HG02571 (cell line): Measurements from ENCODE around the gene PHLPP2.
A peak's percentile ranks its signal among the peaks of the same experiment; 100 is the strongest.

Experiments used
- ATAC-seq: cut with Tn5 transposase; IDR thresholded peaks from one replicate; pipeline ENCODE4 v1.9.1; 2021; ENCODE audit warnings: mild to moderate bottlenecking, moderate library complexity; ENCODE audit not compliant: unreplicated experiment

The PHLPP2 gene

GRCh38 chr16:71724320-71724751, at the start of gene PHLPP2:
TSS of gene PHLPP2 (minus strand) at chr16:71724701. CDS start at chr16:71714795, 9,906 bp downstream.
- no peak for ATAC-seq

- ATAC-seq: no peak
Measured at GRCh38 chr16:71771571-71771970, 47.1 kb upstream of the PHLPP2 start.

GRCh38 chr16:71769222-71769621, 44.7 kb upstream of the PHLPP2 start:
- ATAC-seq: no peak

- no peak for ATAC-seq
Measured at GRCh38 chr16:71767060-71767900, 42.8 kb upstream of the PHLPP2 start.

- ATAC-seq: no peak
Measured at GRCh38 chr16:71762186-71762585, 37.7 kb upstream of the PHLPP2 start.

- ATAC-seq: no peak
Measured at GRCh38 chr16:71761097-71761496, 36.6 kb upstream of the PHLPP2 start.

- ATAC-seq: no peak
Measured at GRCh38 chr16:71758293-71758760, 33.8 kb upstream of the PHLPP2 start.

GRCh38 chr16:71754652-71755051, 30.2 kb upstream of the PHLPP2 start:
- no peak for ATAC-seq

GRCh38 chr16:71754108-71754507, 29.6 kb upstream of the PHLPP2 start:
- no peak for ATAC-seq

GRCh38 chr16:71748226-71748625, 23.7 kb upstream of the PHLPP2 start:
- no peak for ATAC-seq

GRCh38 chr16:71746442-71747046, 22.0 kb upstream of the PHLPP2 start:
- ATAC-seq: no peak

- ATAC-seq: no peak
Measured at GRCh38 chr16:71738855-71739254, 14.4 kb upstream of the PHLPP2 start.

- no peak for ATAC-seq
Measured at GRCh38 chr16:71737501-71737900, 13.0 kb upstream of the PHLPP2 start.

GRCh38 chr16:71734511-71734910, 10.0 kb upstream of the PHLPP2 start:
- no peak for ATAC-seq

GRCh38 chr16:71732587-71732986, 8.1 kb upstream of the PHLPP2 start:
- no peak for ATAC-seq

GRCh38 chr16:71727551-71728324, 3.2 kb upstream of the PHLPP2 start:
- no peak for ATAC-seq

GRCh38 chr16:71726476-71727315, 2.2 kb upstream of the PHLPP2 start:
- no peak for ATAC-seq

- peak; percentile 75 for ATAC-seq
Measured at GRCh38 chr16:71723537-71724319, 773 bp downstream of the PHLPP2 start.

- ATAC-seq: peak; percentile 30
Measured at GRCh38 chr16:71722801-71723536, 1.5 kb downstream of the PHLPP2 start.
